MCF 10A (cell line): ENCODE results near the gene NEK11. TPM values are rescaled to one million over a fixed set of nuclear protein-coding genes. Genes with fewer than 3 reads are reported as not detected.
A peak's percentile ranks its signal among the peaks of the same experiment; 100 is the strongest.
"Not testable (repeated sequence)": the region's sequence is repeated elsewhere in the genome, so short reads cannot be mapped to it uniquely, and the experiment has no call there.

ENCODE experiments used
- BruUV-seq: library from RNA; stranded (reverse); fragments of 400-500 nt; replicated peaks from 2 replicates; lab custom pipeline; 2021; lab: Mats Ljungman, UMichigan
- CTCF ChIA-PET: fragments of 300-600 bp; sonication (Branson Sonifier 250); formaldehyde crosslinking; extraction: SDS; loops from one replicate; lab custom pipeline; 2021; ENCODE audit warnings: antibody characterized with exemption, inconsistent platforms; lab: Yijun Ruan, JAX
- POLR2A ChIA-PET: fragments of 300-600, 350-650 bp; sonication (Branson Sonifier 250); formaldehyde crosslinking; extraction: SDS; loops from one replicate; lab custom pipeline; 2020; ENCODE audit warnings: antibody characterized with exemption, inconsistent platforms; lab: Yijun Ruan, JAX
- DNase-seq: peaks from one replicate; pipeline ENCODE4 v3.0.0-alpha.2; 2018; ENCODE audit not compliant: unreplicated experiment
- H3K27ac Mint-ChIP-seq: one replicate; pipeline ENCODE4 v1.8.0; 2022; ENCODE audit warnings: mild to moderate bottlenecking, low read depth, mixed read lengths; ENCODE audit not compliant: unreplicated experiment
- H3K27me3 Mint-ChIP-seq: one replicate; pipeline ENCODE4 v1.8.0; 2022; ENCODE audit warnings: mixed read lengths; ENCODE audit not compliant: insufficient read depth, unreplicated experiment
- H3K36me3 Mint-ChIP-seq: one replicate; pipeline ENCODE4 v1.8.0; 2022; ENCODE audit warnings: mild to moderate bottlenecking, moderate library complexity, mixed read lengths; ENCODE audit not compliant: insufficient read depth, unreplicated experiment
- H3K4me1 Mint-ChIP-seq: one replicate; pipeline ENCODE4 v1.8.0; 2022; ENCODE audit warnings: mixed read lengths; ENCODE audit not compliant: insufficient read depth, unreplicated experiment
- H3K4me3 Mint-ChIP-seq: one replicate; pipeline ENCODE4 v1.8.0; 2022; ENCODE audit warnings: mild to moderate bottlenecking, moderate library complexity, mixed read lengths; ENCODE audit not compliant: unreplicated experiment
- H3K9me3 Mint-ChIP-seq: one replicate; pipeline ENCODE4 v1.8.0; 2022; ENCODE audit warnings: mixed read lengths; ENCODE audit not compliant: unreplicated experiment
- intact Hi-C: fragments of 100-400 bp; cut with micrococcal nuclease; formaldehyde crosslinking; loops from 2 replicates; pipeline ENCODE4 v1.14.1; 2022
- total RNA-seq: library from RNA; stranded (reverse); gene quantifications from 2 replicates; pipeline ENCODE4 v1.2.3, GENCODE V29; 2022
- TF ChIP-seq, protein P1 (sequence below): fragments of 200-600 bp; IDR thresholded peaks from one replicate; pipeline ENCODE4 v1.8.0; 2022; ENCODE audit warnings: antibody characterized with exemption, mild to moderate bottlenecking; ENCODE audit not compliant: unreplicated experiment

NEK11 gene
- total RNA-seq, 1 experiment from 2014 or later: 6.9 TPM

GRCh38 chr3:131374741-131375140 lies 348.1 kb downstream of the NEK11 start:
- BruUV-seq: no TSS peak
- Mint-ChIP-seq H3K27ac (no peak overlapping the region), H3K4me1 (no peaks in the 10 kb centered on the region), H3K9me3 (no peaks in the 10 kb centered on the region), H3K27me3 (no peaks in the 10 kb centered on the region), H3K36me3 (no peaks in the 10 kb centered on the region), H3K4me3 (no peak overlapping the region)
- intact Hi-C loops: no loop called here
- ChIA-PET POLR2A (no interaction called here), CTCF (interaction anchor here (1.2 kb wide), 1 partner anchor 24 kb away, joined by 3 read pairs; no protein-coding TSS in a partner anchor)
- TF ChIP-seq, protein P1, sequence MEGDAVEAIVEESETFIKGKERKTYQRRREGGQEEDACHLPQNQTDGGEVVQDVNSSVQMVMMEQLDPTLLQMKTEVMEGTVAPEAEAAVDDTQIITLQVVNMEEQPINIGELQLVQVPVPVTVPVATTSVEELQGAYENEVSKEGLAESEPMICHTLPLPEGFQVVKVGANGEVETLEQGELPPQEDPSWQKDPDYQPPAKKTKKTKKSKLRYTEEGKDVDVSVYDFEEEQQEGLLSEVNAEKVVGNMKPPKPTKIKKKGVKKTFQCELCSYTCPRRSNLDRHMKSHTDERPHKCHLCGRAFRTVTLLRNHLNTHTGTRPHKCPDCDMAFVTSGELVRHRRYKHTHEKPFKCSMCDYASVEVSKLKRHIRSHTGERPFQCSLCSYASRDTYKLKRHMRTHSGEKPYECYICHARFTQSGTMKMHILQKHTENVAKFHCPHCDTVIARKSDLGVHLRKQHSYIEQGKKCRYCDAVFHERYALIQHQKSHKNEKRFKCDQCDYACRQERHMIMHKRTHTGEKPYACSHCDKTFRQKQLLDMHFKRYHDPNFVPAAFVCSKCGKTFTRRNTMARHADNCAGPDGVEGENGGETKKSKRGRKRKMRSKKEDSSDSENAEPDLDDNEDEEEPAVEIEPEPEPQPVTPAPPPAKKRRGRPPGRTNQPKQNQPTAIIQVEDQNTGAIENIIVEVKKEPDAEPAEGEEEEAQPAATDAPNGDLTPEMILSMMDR: no peak
- no peak for DNase-seq

DNA sequence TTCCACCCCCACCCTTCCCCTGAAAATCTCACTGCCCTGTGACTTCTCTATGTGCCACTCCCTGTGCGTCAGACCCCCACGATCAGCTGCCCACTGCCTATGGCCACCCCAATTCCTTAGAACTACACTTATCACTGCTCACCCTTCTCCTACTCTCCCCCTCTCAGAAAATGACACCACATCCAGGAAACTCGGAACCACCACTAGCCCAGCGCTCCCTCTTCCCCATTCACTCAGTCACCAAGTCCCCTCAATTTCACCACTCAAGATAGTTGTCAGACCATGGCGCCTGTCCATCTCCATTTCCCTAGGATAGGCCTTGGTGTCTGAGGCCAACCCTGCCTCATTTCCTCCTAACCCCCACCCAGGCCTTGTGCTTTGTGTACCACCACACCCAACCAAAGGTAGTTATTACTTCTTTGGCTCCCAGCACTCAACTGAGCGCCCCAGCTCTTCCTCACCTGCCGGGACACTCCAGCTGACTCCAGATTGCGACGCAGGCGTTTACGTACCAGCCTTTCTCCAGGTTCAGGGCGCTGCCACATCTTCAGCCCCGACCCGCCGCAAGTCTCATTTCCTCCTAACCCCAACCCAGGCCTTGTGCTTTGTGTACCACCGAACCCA lies 354.3 kb downstream of the NEK11 start:
- not testable (repeated sequence) for DNase-seq, H3K27me3 Mint-ChIP-seq, H3K9me3 Mint-ChIP-seq, H3K36me3 Mint-ChIP-seq
- BruUV-seq: TSS peak; percentile 30
- intact Hi-C loops: loop anchor here (2.0 to 10.0 kb wide), 3 partner anchors 121 to 344 kb away; partner anchors contain the start of gene MRPL3
- Mint-ChIP-seq H3K4me1 (peaks cover 14% of the 10 kb centered on the region), H3K4me3 (peak overlapping the region; percentile 88), H3K27ac (peak overlapping the region; percentile 87)
- POLR2A ChIA-PET: interaction anchor here (0.6 to 2.1 kb wide), 16 partner anchors 13 to 354 kb away, joined by 3 to 17 read pairs (median 4); partner anchors contain the start of genes ASTE1 and NEK11
- CTCF ChIA-PET: interaction anchor here (0.6 to 1.2 kb wide), 5 partner anchors 19 to 348 kb away, joined by 3 read pairs; no protein-coding TSS in a partner anchor

DNA sequence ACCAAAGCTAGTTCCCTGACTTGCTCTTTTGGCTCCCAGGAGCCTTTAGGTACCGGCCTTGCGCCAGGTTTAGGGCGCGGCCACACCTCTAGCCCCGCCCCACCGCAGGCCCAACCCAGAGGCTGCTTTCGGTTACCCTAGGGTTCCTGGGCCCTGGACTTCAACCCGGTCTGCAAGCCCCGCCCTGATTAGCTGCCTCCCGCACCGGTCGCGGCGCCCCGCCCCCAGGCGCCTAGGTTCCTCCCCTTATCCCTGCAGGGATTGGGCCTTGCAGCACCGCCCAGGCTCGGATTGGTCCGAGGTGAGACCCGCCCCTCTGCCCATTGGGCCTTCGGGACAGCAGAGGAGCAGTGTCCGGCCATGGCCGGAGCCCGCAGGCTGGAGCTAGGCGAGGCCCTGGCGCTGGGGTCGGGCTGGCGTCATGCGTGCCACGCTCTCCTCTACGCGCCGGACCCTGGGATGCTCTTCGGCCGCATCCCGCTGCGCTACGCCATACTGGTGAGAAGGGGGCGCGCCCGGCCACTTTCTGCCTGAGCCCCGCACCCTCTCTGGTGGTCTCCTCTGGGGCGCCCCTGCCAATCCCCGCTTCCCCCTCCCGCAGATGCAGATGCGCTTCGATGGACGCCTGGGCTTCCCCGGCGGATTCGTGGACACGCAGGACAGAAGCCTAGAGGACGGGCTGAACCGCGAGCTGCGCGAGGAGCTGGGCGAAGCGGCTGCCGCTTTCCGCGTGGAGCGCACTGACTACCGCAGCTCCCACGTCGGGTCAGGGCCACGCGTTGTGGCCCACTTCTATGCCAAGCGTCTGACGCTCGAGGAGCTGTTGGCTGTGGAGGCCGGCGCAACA lies 355.0 kb downstream of the NEK11 start, which contains the start of gene NUDT16:
TSS of gene NUDT16 (plus strand) at position 330 of the 847 bp plus-strand sequence. CDS start at position 361, 31 bp downstream.
- peak; percentile 99 for DNase-seq
- H3K4me3 Mint-ChIP-seq: peak within 1 kb of the TSS; percentile 88
- H3K9me3 Mint-ChIP-seq: no peaks in the 10 kb centered on the region
- peak within 1 kb of the TSS; percentile 87 for H3K27ac Mint-ChIP-seq
- intact Hi-C loops: loop anchor here (2.0 to 10.0 kb wide), 3 partner anchors 121 to 345 kb away; partner anchors contain the start of gene MRPL3
- H3K4me1 Mint-ChIP-seq: peaks cover 19% of the 10 kb centered on the region
- CTCF ChIA-PET: interaction anchor here (0.6 to 1.2 kb wide), 7 partner anchors 18 to 349 kb away, joined by 3 to 4 read pairs (median 3); no protein-coding TSS in a partner anchor
- no peaks in the 10 kb centered on the region for H3K27me3 Mint-ChIP-seq
- TF ChIP-seq, protein P1: peak; percentile 9
- peaks cover 7% of the 10 kb centered on the region for H3K36me3 Mint-ChIP-seq
- POLR2A ChIA-PET: interaction anchor here (0.6 to 2.1 kb wide), 25 partner anchors 12 to 1506 kb away, joined by 3 to 17 read pairs (median 4); partner anchors contain the start of genes ASTE1 and NEK11
- BruUV-seq: TSS peak; percentile 36

GRCh38 chr3:131386429-131387165 lies 359.9 kb downstream of the NEK11 start:
- H3K36me3 Mint-ChIP-seq: peaks cover 7% of the 10 kb centered on the region
- H3K9me3 Mint-ChIP-seq: no peaks in the 10 kb centered on the region
- intact Hi-C loops: loop anchor here (10.0 kb wide), 1 partner anchor 172 kb away; no protein-coding TSS in a partner anchor
- DNase-seq: no peak
- H3K4me1 Mint-ChIP-seq: peaks cover 11% of the 10 kb centered on the region
- TF ChIP-seq, protein P1: no peak
- ChIA-PET POLR2A (no interaction called here), CTCF (interaction anchor here (1.3 kb wide), 1 partner anchor 353 kb away, joined by 4 read pairs; no protein-coding TSS in a partner anchor)
- no peaks in the 10 kb centered on the region for H3K27me3 Mint-ChIP-seq
- H3K27ac Mint-ChIP-seq: no peak overlapping the region
- BruUV-seq: no TSS peak
- no peak overlapping the region for H3K4me3 Mint-ChIP-seq
